ENCODE measurements around the gene CYGB.

DNA sequence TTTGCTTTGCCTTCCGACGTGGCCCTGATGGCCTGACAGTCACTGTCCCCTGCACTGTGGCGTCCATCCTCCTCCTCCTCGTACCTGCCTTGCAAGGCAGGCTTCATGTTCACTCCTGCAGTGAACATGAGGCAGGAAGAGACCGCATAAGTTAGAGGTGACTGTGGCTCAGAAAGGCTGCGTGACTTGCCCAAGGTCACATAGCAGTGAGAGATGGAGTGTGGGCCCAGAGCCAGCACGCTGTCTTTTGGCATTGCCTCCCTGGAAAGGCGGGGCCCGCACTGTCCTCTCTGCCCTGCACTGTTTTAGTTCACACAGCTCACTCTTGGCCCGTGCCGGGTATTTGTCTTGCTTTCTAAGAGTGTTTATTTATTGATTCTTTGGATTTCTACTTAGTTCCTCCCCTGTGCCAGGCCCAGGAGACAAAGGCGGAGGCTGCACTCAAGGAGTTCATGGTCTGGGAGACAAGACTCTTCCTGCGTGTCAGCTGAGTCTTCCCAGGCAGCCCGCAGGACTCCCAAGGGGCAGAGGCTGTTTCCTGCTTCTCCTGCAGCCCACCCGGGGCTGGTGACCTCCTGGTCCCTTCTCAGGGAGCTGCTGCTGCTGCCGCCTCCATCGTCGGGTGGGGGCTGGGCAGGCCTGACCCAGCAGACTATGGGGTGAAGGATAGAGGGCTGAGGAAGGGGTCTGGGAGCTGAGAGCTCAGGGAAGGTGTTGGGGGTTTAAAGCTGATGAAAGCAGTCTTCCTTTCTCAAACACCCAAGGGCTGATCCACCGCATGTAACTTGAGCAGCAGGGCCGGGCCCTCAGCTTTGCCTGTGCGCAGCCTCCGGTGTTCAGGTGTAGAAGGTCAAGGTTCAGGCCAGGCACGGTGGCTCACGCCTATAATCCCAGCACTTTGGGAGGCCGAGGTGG lies 12.7 kb downstream of the CYGB start:
- no peak for TF ChIP-seq POLR2A (IDR thresholded peaks at IDR 0.05; ENCODE audit: low read length)
- TF ChIP-seq GATA1 (IDR thresholded peaks at IDR 0.05; ENCODE audit: low read depth, low read length): no peak
